ENCODE measurements around the gene SCN7A. TPM values are rescaled to one million over a fixed set of nuclear protein-coding genes. Genes with fewer than 3 reads are reported as not detected.
"Not testable (repeated sequence)": the region's sequence is repeated elsewhere in the genome, so short reads cannot be mapped to it uniquely, and the experiment has no call there.

Gene SCN7A
- total RNA-seq, 1 experiment from 2014 or later: 0.07 TPM

DNA sequence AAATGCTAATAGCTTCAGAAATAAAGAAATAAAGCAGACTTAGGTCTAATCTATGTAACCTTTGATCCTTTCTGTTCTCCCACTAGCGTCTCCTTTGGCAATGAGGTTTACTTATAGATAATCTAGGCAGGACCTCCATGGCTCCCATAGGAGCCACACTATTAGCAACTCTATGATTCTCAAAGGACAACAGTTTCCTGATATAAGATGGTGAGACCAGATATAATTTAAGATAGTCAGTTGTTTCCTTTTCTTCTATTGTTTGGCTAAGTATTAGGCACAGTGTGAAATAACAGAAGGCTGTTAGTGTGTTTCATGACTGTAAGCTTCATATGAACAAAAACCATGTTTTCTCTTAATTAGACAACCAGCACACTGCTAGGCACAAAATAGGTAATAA, 59.6 kb downstream of the SCN7A start:
- Histone ChIP-seq H3K4me3 (ENCODE audit: insufficient read depth, low read depth, low read length) (no peak overlapping the region), H3K27me3 (ENCODE audit: control insufficient read depth, insufficient read depth, low read length) (no peaks in the 10 kb centered on the region), H3K36me3 (replicated peaks; ENCODE audit: control insufficient read depth, insufficient read depth, low read length) (no peaks in the 10 kb centered on the region)
- DNase-seq: no peak

DNA sequence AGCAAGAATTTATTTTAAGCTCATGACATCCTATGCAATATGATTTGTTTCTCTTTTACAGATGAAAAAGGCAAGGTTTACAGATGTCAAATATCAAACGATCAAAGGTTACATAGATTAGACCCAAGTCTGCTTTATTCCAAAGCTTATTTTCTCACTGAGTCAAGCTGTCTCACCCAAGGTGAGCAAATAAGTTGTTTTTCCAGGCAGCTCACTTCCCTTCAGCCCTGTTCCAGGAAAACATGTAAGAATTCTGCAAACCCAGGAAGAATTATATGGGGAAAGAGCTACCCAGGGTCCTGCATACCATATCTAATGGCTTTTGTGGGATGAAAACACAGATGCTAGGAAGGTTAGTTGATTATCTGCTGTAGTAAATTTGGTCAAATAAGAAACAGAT, 60.6 kb downstream of the SCN7A start:
- H3K4me3 ChIP-seq (ENCODE audit: insufficient read depth, low read depth, low read length): no peak overlapping the region
- no peak for DNase-seq
- no peaks in the 10 kb centered on the region for H3K36me3 ChIP-seq (replicated peaks; ENCODE audit: control insufficient read depth, insufficient read depth, low read length)
- no peaks in the 10 kb centered on the region for H3K27me3 ChIP-seq (ENCODE audit: control insufficient read depth, insufficient read depth, low read length)

DNA sequence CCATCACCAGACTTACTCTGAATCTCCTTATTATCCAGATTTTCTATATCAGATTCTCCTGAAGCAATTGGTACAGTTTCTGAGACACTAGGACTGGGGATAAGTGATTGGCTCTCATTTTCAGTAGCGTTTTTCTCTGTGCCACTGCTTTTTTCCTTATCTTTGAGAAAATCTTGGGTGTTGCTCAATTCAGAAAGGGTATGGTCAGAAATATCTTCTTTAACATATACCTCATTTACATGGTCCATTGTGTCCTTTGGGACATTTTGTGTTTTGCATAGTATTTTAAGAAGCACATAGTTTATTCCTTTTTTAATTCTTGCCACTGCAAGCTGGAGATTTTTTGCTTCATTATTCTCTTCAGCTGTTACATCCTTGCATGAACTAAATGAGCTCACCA, 61.7 kb downstream of the SCN7A start:
- no peak for DNase-seq
- no peaks in the 10 kb centered on the region for H3K27me3 ChIP-seq (ENCODE audit: control insufficient read depth, insufficient read depth, low read length)
- no peak overlapping the region for H3K4me3 ChIP-seq (ENCODE audit: insufficient read depth, low read depth, low read length)
- H3K36me3 ChIP-seq (replicated peaks; ENCODE audit: control insufficient read depth, insufficient read depth, low read length): no peaks in the 10 kb centered on the region

DNA sequence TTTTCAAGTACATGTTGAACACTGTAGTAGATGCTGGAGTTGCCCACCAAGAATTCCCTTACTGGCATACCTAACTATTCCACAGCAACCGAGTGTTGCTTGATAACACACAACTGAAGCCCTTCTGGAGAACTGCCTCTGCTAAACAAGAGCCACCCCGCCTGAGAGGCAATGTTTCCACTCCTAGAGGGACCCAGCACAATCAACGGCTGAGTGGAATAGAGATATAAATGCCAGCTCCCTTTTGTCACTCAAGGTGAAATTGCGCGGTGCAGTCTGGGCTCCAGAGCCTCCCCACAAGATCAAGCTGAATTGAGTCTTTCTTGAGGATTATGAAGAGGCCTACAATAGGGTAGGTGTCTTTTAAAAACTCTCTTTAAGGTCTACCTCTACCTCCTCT, 69.2 kb downstream of the SCN7A start:
- Histone ChIP-seq H3K27me3 (ENCODE audit: control insufficient read depth, insufficient read depth, low read length) (no peaks in the 10 kb centered on the region), H3K36me3 (replicated peaks; ENCODE audit: control insufficient read depth, insufficient read depth, low read length) (no peaks in the 10 kb centered on the region), H3K4me3 (ENCODE audit: insufficient read depth, low read depth, low read length) (no peak overlapping the region)
- no peak for DNase-seq

DNA sequence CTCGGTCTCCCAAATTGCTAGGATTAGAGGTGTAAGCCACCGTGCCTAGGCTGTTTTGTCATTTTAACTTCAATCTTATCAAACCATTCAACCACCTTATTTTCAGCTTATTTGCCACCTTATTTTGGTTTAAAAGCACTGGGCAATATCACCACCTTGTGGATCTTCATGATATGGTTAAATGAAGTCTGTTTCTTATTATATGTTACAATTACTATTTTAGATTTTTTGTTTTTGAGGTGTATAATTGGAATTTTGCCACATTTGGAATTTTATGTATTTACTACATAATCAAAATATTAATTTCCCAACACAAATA, 74.5 kb downstream of the SCN7A start:
- no peak for DNase-seq
- no peak overlapping the region for H3K4me3 ChIP-seq (ENCODE audit: insufficient read depth, low read depth, low read length)
- no peaks in the 10 kb centered on the region for H3K36me3 ChIP-seq (replicated peaks; ENCODE audit: control insufficient read depth, insufficient read depth, low read length)
- no peaks in the 10 kb centered on the region for H3K27me3 ChIP-seq (ENCODE audit: control insufficient read depth, insufficient read depth, low read length)

- no peak for DNase-seq
- Histone ChIP-seq H3K36me3 (replicated peaks; ENCODE audit: control insufficient read depth, insufficient read depth, low read length) (no peaks in the 10 kb centered on the region), H3K27me3 (ENCODE audit: control insufficient read depth, insufficient read depth, low read length) (no peaks in the 10 kb centered on the region), H3K4me3 (ENCODE audit: insufficient read depth, low read depth, low read length) (no peak overlapping the region)
Observed at GRCh38 chr2:166418853-166419615, 75.0 kb downstream of the SCN7A start.

- H3K36me3 ChIP-seq (replicated peaks; ENCODE audit: control insufficient read depth, insufficient read depth, low read length): no peaks in the 10 kb centered on the region
- H3K4me3 ChIP-seq (ENCODE audit: insufficient read depth, low read depth, low read length): no peak overlapping the region
- H3K27me3 ChIP-seq (ENCODE audit: control insufficient read depth, insufficient read depth, low read length): no peaks in the 10 kb centered on the region
- no peak for DNase-seq
Observed at GRCh38 chr2:166417669-166418068, 76.4 kb downstream of the SCN7A start.

DNA sequence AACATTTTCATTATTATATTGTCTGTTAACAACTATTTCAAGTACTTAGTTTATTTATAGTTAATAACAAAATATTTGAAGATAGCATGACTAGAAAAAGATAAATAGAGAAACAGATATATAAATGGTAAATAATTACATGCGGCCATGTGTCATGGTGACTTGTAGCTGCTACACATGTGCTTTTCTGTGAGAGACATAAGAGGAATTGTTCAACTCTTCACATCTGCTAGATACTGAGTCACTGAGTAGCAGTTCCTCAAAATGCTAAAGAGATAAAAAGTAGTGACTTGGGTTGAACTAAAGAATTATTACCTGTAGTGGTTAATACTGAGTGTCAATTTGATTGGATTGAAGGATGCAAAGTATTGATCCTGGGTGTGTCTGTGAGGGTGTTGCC, 80.8 kb downstream of the SCN7A start:
- no peak for DNase-seq
- H3K4me3 ChIP-seq (ENCODE audit: insufficient read depth, low read depth, low read length): no peak overlapping the region

GRCh38 chr2:166411473-166412230, 82.4 kb downstream of the SCN7A start:
- no peak overlapping the region for H3K4me3 ChIP-seq (ENCODE audit: insufficient read depth, low read depth, low read length)
- H3K27me3 ChIP-seq (ENCODE audit: control insufficient read depth, insufficient read depth, low read length): no peaks in the 10 kb centered on the region
- DNase-seq: no peak
- H3K36me3 ChIP-seq (replicated peaks; ENCODE audit: control insufficient read depth, insufficient read depth, low read length): no peaks in the 10 kb centered on the region

More for the DNA sequence above, 80.8 kb downstream of the SCN7A start:
- Histone ChIP-seq H3K27me3 (ENCODE audit: control insufficient read depth, insufficient read depth, low read length) (no peaks in the 10 kb centered on the region), H3K36me3 (replicated peaks; ENCODE audit: control insufficient read depth, insufficient read depth, low read length) (no peaks in the 10 kb centered on the region)

- H3K4me3 ChIP-seq (ENCODE audit: insufficient read depth, low read depth, low read length): no peak overlapping the region
- no peaks in the 10 kb centered on the region for H3K36me3 ChIP-seq (replicated peaks; ENCODE audit: control insufficient read depth, insufficient read depth, low read length)
- no peaks in the 10 kb centered on the region for H3K27me3 ChIP-seq (ENCODE audit: control insufficient read depth, insufficient read depth, low read length)
- DNase-seq: no peak
Observed at GRCh38 chr2:166410828-166411472, 83.1 kb downstream of the SCN7A start.

DNA sequence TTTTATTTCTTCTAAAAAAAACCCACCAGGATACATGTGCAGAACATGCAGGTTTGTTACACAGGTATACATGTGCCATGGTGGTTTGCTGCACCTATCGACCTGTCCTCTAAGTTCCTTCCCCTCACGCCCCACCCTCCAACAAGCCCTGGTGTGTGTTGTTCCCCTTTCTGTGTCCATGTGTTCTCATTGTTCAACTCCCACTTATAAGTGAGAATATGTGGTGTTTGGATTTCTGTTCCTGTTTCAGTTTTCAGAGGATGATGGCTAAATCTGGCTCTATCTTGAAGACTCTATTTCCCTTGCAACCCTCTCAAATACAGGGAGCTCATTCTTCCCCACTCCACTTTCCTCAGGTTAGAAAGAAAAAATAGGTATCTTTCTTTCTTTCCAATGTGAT, 86.3 kb downstream of the SCN7A start:
- H3K36me3 ChIP-seq (replicated peaks; ENCODE audit: control insufficient read depth, insufficient read depth, low read length); DNase-seq; H3K27me3 ChIP-seq (ENCODE audit: control insufficient read depth, insufficient read depth, low read length); H3K4me3 ChIP-seq (ENCODE audit: insufficient read depth, low read depth, low read length): not testable (repeated sequence)

- H3K27me3 ChIP-seq (ENCODE audit: control insufficient read depth, insufficient read depth, low read length): no peaks in the 10 kb centered on the region
- no peak overlapping the region for H3K4me3 ChIP-seq (ENCODE audit: insufficient read depth, low read depth, low read length)
- DNase-seq: no peak
- H3K36me3 ChIP-seq (replicated peaks; ENCODE audit: control insufficient read depth, insufficient read depth, low read length): no peaks in the 10 kb centered on the region
Observed at GRCh38 chr2:166406374-166406773, 87.7 kb downstream of the SCN7A start.

GRCh38 chr2:166405569-166405926, 88.5 kb downstream of the SCN7A start:
- no peak for DNase-seq
- H3K27me3 ChIP-seq (ENCODE audit: control insufficient read depth, insufficient read depth, low read length): no peaks in the 10 kb centered on the region
- H3K4me3 ChIP-seq (ENCODE audit: insufficient read depth, low read depth, low read length): no peak overlapping the region
- no peaks in the 10 kb centered on the region for H3K36me3 ChIP-seq (replicated peaks; ENCODE audit: control insufficient read depth, insufficient read depth, low read length)

- H3K4me3 ChIP-seq (ENCODE audit: insufficient read depth, low read depth, low read length): no peak overlapping the region
- no peaks in the 10 kb centered on the region for H3K36me3 ChIP-seq (replicated peaks; ENCODE audit: control insufficient read depth, insufficient read depth, low read length)
- H3K27me3 ChIP-seq (ENCODE audit: control insufficient read depth, insufficient read depth, low read length): no peaks in the 10 kb centered on the region
- no peak for DNase-seq
Observed at GRCh38 chr2:166404831-166405568, 89.0 kb downstream of the SCN7A start.
